Naive thymus-derived CD4-positive, alpha-beta T cell (primary cell): ENCODE results near the gene AK1. TPM values are rescaled to one million over a fixed set of nuclear protein-coding genes. Genes with fewer than 3 reads are reported as not detected.

Source experiments
- ATAC-seq: fragments of 150-1000 bp; cut with Tn5 transposase; 2 replicates; pipeline ENCODE4 v1.10.0; 2021; ENCODE audit warnings: mild to moderate bottlenecking, moderate library complexity
- CTCF ChIA-PET: fragments of 350-600 bp; sonication (Branson Sonifier 250); formaldehyde crosslinking; loops from one replicate; lab custom pipeline; 2021; ENCODE audit warnings: antibody characterized with exemption; lab: Charles Lee
- POLR2A ChIA-PET: fragments of 350-600 bp; sonication (Branson Sonifier 250); formaldehyde crosslinking; loops from one replicate; lab custom pipeline; 2021; ENCODE audit warnings: antibody characterized with exemption, inconsistent platforms; lab: Charles Lee
- DNase-seq, 9 donors: peaks; one replicate each; pipeline versions ENCODE4 v3.0.0 to v3.0.0-alpha.2; 2020 to 2022; ENCODE audit warnings: mixed read lengths in 1 of 9
- H3K27ac ChIP-seq: one replicate; pipeline ENCODE4 v1.7.0; 2013; ENCODE audit warnings: mild to moderate bottlenecking, low read depth, low read length, moderate library complexity
- H3K27me3 ChIP-seq, 2 donors: one replicate each; pipeline ENCODE4 v1.7.0; 2013; ENCODE audit warnings: low read length in 2 of 2, mild to moderate bottlenecking in 2 of 2, moderate library complexity in 2 of 2; ENCODE audit not compliant: control insufficient read depth in 2 of 2, insufficient read depth in 2 of 2
- H3K36me3 ChIP-seq, 3 experiments: 1 replicate in 2 of 3; 2 replicates in 1 of 3; pipeline ENCODE4 v1.7.0; 2013; ENCODE audit warnings: low read length in 3 of 3, mild to moderate bottlenecking in 3 of 3, moderate library complexity in 1 of 3; ENCODE audit not compliant: insufficient read depth in 3 of 3, control insufficient read depth in 2 of 3
- H3K4me1 ChIP-seq, 2 donors: one replicate each; pipeline ENCODE4 v1.7.0; 2013; ENCODE audit warnings: low read length in 2 of 2, mild to moderate bottlenecking in 2 of 2, moderate library complexity in 1 of 2; ENCODE audit not compliant: control insufficient read depth in 2 of 2, insufficient read depth in 2 of 2
- H3K4me3 ChIP-seq: 2 replicates; pipeline ENCODE4 v1.7.0; 2013; ENCODE audit warnings: mild to moderate bottlenecking, low read length
- H3K9me3 ChIP-seq, 3 experiments: 1 replicate in 2 of 3; 2 replicates in 1 of 3; pipeline ENCODE4 v1.7.0; 2013; ENCODE audit warnings: low read length in 3 of 3; ENCODE audit not compliant: control insufficient read depth in 2 of 3
- H3K27ac Mint-ChIP-seq, 9 donors: one replicate each; pipeline ENCODE4 v1.8.0; 2020 to 2022; ENCODE audit warnings: mixed read lengths in 9 of 9, mild to moderate bottlenecking in 8 of 9, moderate library complexity in 5 of 9, inconsistent platforms in 2 of 9
- H3K27me3 Mint-ChIP-seq, 5 donors: one replicate each; pipeline ENCODE4 v1.8.0; 2021 to 2022; ENCODE audit warnings: mixed read lengths in 5 of 5, mild to moderate bottlenecking in 1 of 5
- H3K36me3 Mint-ChIP-seq, 5 donors: one replicate each; pipeline ENCODE4 v1.8.0; 2020 to 2022; ENCODE audit warnings: mixed read lengths in 5 of 5, mild to moderate bottlenecking in 3 of 5, inconsistent platforms in 1 of 5
- H3K4me1 Mint-ChIP-seq, 7 donors: one replicate each; pipeline ENCODE4 v1.8.0; 2020 to 2022; ENCODE audit warnings: mixed read lengths in 7 of 7, mild to moderate bottlenecking in 3 of 7, inconsistent platforms in 1 of 7
- H3K4me3 Mint-ChIP-seq, 10 donors: one replicate each; pipeline ENCODE4 v1.8.0; 2020 to 2022; ENCODE audit warnings: mild to moderate bottlenecking in 10 of 10, mixed read lengths in 10 of 10, moderate library complexity in 6 of 10, inconsistent platforms in 2 of 10
- H3K9me3 Mint-ChIP-seq, 11 donors: one replicate each; pipeline ENCODE4 v1.8.0; 2020 to 2022; ENCODE audit warnings: mixed read lengths in 11 of 11, mild to moderate bottlenecking in 4 of 11, inconsistent platforms in 1 of 11, moderate library complexity in 1 of 11
- intact Hi-C, 2 donors: fragments of 100-400 bp; cut with micrococcal nuclease; formaldehyde crosslinking; loops; one replicate each; pipeline ENCODE4 v1.15.1; 2023
- polyA plus RNA-seq, 2 donors: library from polyadenylated mRNA; unstranded; fragments of 300-500 nt; fragmentation: Illumina TruSeq; gene quantifications; one replicate each; pipeline ENCODE4 v1.2.3, GENCODE V29; 2021
- total RNA-seq, 6 experiments: library from RNA in 5 of 6; stranded (reverse) in 5 of 6; gene quantifications; 1 replicate in 5 of 6; 2 replicates in 1 of 6; pipeline ENCODE4 v1.2.3 and lab custom pipeline; 2021 to 2026

AK1 gene
- total and polyA plus RNA-seq, 7 experiments from 2014 or later, result 0.09 to 64.9 (median 45.1) TPM

GRCh38 chr9:127828262-127829031 lies 49.0 kb downstream of the AK1 start:
- no peak for DNase-seq
- no peaks in the 10 kb centered on the region for H3K27me3 Mint-ChIP-seq
- Histone ChIP-seq H3K36me3 (peaks cover 0 to 7% (median 0%) of the 10 kb centered on the region in 3 experiments), H3K9me3 (no peaks in the 10 kb centered on the region), H3K4me3 (no peak overlapping the region), H3K27me3 (no peaks in the 10 kb centered on the region), H3K4me1 (peaks cover 0 to 8% of the 10 kb centered on the region in 2 donors), H3K27ac (no peak overlapping the region)
- H3K27ac Mint-ChIP-seq, result peak overlapping the region in 7 of 9 donors; percentile 10 to 73 (median 67)
- no peaks in the 10 kb centered on the region for H3K9me3 Mint-ChIP-seq
- peaks cover 5 to 18% (median 14%) of the 10 kb centered on the region in 7 donors for H3K4me1 Mint-ChIP-seq
- POLR2A ChIA-PET, result no interaction called here
- H3K4me3 Mint-ChIP-seq, result no peak overlapping the region
- peaks cover 0 to 4% (median 0%) of the 10 kb centered on the region in 5 donors for H3K36me3 Mint-ChIP-seq
- intact Hi-C loops, result no loop called here
- ATAC-seq, result peak; percentile 40
- CTCF ChIA-PET, result interaction anchor here (1.0 kb wide), 2 partner anchors 17 to 94 kb away, joined by 3 to 4 read pairs; no protein-coding TSS in a partner anchor

GRCh38 chr9:127826253-127826913 lies 51.1 kb downstream of the AK1 start:
- POLR2A ChIA-PET, result no interaction called here
- H3K4me3 Mint-ChIP-seq, result no peak overlapping the region
- no peak overlapping the region for H3K4me3 ChIP-seq

GRCh38 chr9:127825319-127826051 lies 52.0 kb downstream of the AK1 start:
- Mint-ChIP-seq H3K36me3 (peaks cover 0 to 5% (median 3%) of the 10 kb centered on the region in 5 donors), H3K4me1 (peaks cover 0 to 7% (median 0%) of the 10 kb centered on the region in 7 donors), H3K27ac (peak overlapping the region in 1 of 9 donors; percentile 26), H3K4me3 (no peak overlapping the region), H3K9me3 (no peaks in the 10 kb centered on the region), H3K27me3 (no peaks in the 10 kb centered on the region)
- Histone ChIP-seq H3K27me3 (no peaks in the 10 kb centered on the region), H3K36me3 (peaks cover 0 to 7% (median 0%) of the 10 kb centered on the region in 3 experiments), H3K4me3 (no peak overlapping the region), H3K4me1 (no peaks in the 10 kb centered on the region), H3K27ac (no peak overlapping the region), H3K9me3 (no peaks in the 10 kb centered on the region)
- DNase-seq (no peak), ATAC-seq (no peak)
- intact Hi-C loops, result no loop called here
- ChIA-PET CTCF (interaction anchor here (0.6 kb wide), 1 partner anchor 38 kb away, joined by 3 read pairs; no protein-coding TSS in a partner anchor), POLR2A (no interaction called here)

More at GRCh38 chr9:127826253-127826913, 51.1 kb downstream of the AK1 start:
- ATAC-seq (no peak), DNase-seq (no peak)
- CTCF ChIA-PET, result interaction anchor here (0.6 kb wide), 1 partner anchor 22 kb away, joined by 4 read pairs; no protein-coding TSS in a partner anchor
- Mint-ChIP-seq H3K4me1 (peaks cover 0 to 7% (median 4%) of the 10 kb centered on the region in 7 donors), H3K27me3 (no peaks in the 10 kb centered on the region), H3K27ac (peak overlapping the region in 3 of 9 donors; percentile 28 to 88 (median 56)), H3K9me3 (no peaks in the 10 kb centered on the region), H3K36me3 (peaks cover 0 to 4% (median 0%) of the 10 kb centered on the region in 5 donors)
- Histone ChIP-seq H3K27me3 (no peaks in the 10 kb centered on the region), H3K36me3 (peaks cover 0 to 7% (median 0%) of the 10 kb centered on the region in 3 experiments), H3K27ac (no peak overlapping the region), H3K4me1 (no peaks in the 10 kb centered on the region), H3K9me3 (no peaks in the 10 kb centered on the region)
- intact Hi-C loops, result no loop called here

- no peaks in the 10 kb centered on the region for H3K4me1 ChIP-seq
- CTCF ChIA-PET, result no interaction called here
- H3K36me3 ChIP-seq, result peaks cover 0 to 31% (median 1%) of the 10 kb centered on the region in 3 experiments
- no peaks in the 10 kb centered on the region for H3K27me3 ChIP-seq
- H3K9me3 ChIP-seq, result no peaks in the 10 kb centered on the region
- Mint-ChIP-seq H3K27ac (peak overlapping the region in 2 of 9 donors; percentile 12 to 45), H3K4me3 (no peak overlapping the region), H3K27me3 (no peaks in the 10 kb centered on the region), H3K36me3 (peaks cover 0 to 19% (median 3%) of the 10 kb centered on the region in 5 donors), H3K4me1 (peaks cover 0 to 5% (median 0%) of the 10 kb centered on the region in 7 donors), H3K9me3 (no peaks in the 10 kb centered on the region)
- DNase-seq (no peak), ATAC-seq (no peak)
- H3K4me3 ChIP-seq, result no peak overlapping the region
- intact Hi-C loops, result no loop called here
- no peak overlapping the region for H3K27ac ChIP-seq
- POLR2A ChIA-PET, result no interaction called here
These were observed 55.4 kb downstream of the AK1 start for GRCh38 chr9:127822108-127822507.

GRCh38 chr9:127818574-127818973 lies 58.9 kb downstream of the AK1 start:
- no peak for DNase-seq
- Histone ChIP-seq H3K9me3 (no peaks in the 10 kb centered on the region), H3K27ac (no peak overlapping the region), H3K4me1 (no peaks in the 10 kb centered on the region), H3K4me3 (no peak overlapping the region), H3K36me3 (peaks cover 0 to 57% (median 9%) of the 10 kb centered on the region in 3 experiments), H3K27me3 (no peaks in the 10 kb centered on the region)
- ChIA-PET CTCF (no interaction called here), POLR2A (interaction anchor here (0.6 to 1.4 kb wide), 3 partner anchors 10 to 35 kb away, joined by 3 to 4 read pairs (median 3); no protein-coding TSS in a partner anchor)
- peak overlapping the region in 1 of 9 donors; percentile 32 for H3K27ac Mint-ChIP-seq
- H3K27me3 Mint-ChIP-seq, result no peaks in the 10 kb centered on the region
- H3K9me3 Mint-ChIP-seq, result no peaks in the 10 kb centered on the region
- H3K36me3 Mint-ChIP-seq, result peaks cover 0 to 18% (median 3%) of the 10 kb centered on the region in 5 donors
- intact Hi-C loops, result no loop called here
- H3K4me3 Mint-ChIP-seq, result no peak overlapping the region
- no peak for ATAC-seq
- H3K4me1 Mint-ChIP-seq, result peaks cover 0 to 4% (median 0%) of the 10 kb centered on the region in 7 donors

GRCh38 chr9:127817881-127818434 lies 59.5 kb downstream of the AK1 start:
- ChIA-PET CTCF (interaction anchor here (0.6 to 1.0 kb wide), 2 partner anchors 64 to 163 kb away, joined by 3 read pairs; no protein-coding TSS in a partner anchor), POLR2A (interaction anchor here (0.6 to 0.9 kb wide), 2 partner anchors 9 to 35 kb away, joined by 3 read pairs; no protein-coding TSS in a partner anchor)
- Histone ChIP-seq H3K36me3 (peaks cover 0 to 63% (median 9%) of the 10 kb centered on the region in 3 experiments), H3K4me3 (no peak overlapping the region), H3K9me3 (no peaks in the 10 kb centered on the region), H3K27ac (no peak overlapping the region), H3K4me1 (no peaks in the 10 kb centered on the region), H3K27me3 (no peaks in the 10 kb centered on the region)
- peak overlapping the region in 1 of 9 donors; percentile 69 for H3K27ac Mint-ChIP-seq
- no peak for ATAC-seq
- no peak overlapping the region for H3K4me3 Mint-ChIP-seq
- H3K9me3 Mint-ChIP-seq, result no peaks in the 10 kb centered on the region
- no peak for DNase-seq
- no peaks in the 10 kb centered on the region for H3K27me3 Mint-ChIP-seq
- intact Hi-C loops, result no loop called here
- H3K36me3 Mint-ChIP-seq, result peaks cover 0 to 20% (median 3%) of the 10 kb centered on the region in 5 donors
- peaks cover 0 to 4% (median 0%) of the 10 kb centered on the region in 7 donors for H3K4me1 Mint-ChIP-seq
